Retinal pigment epithelial cell (primary cell): Measurements from ENCODE around the gene RIT2.
A peak's percentile ranks its signal among the peaks of the same experiment; 100 is the strongest.

Source experiments
- DNase-seq: peaks from one replicate; pipeline ENCODE4 v3.0.0-alpha.2; 2010; ENCODE audit warnings: low read depth
- H3K4me3 ChIP-seq: 2 replicates; pipeline ENCODE4 v1.5.1; 2011; ENCODE audit warnings: mild to moderate bottlenecking, low read length, control low read depth, moderate library complexity
- TF ChIP-seq, protein P1 (sequence below): conservative IDR thresholded peaks from 2 replicates; pipeline ENCODE4 v1.5.1; 2011; ENCODE audit warnings: low read depth, low read length, control low read depth, inconsistent platforms

The RIT2 gene

DNA sequence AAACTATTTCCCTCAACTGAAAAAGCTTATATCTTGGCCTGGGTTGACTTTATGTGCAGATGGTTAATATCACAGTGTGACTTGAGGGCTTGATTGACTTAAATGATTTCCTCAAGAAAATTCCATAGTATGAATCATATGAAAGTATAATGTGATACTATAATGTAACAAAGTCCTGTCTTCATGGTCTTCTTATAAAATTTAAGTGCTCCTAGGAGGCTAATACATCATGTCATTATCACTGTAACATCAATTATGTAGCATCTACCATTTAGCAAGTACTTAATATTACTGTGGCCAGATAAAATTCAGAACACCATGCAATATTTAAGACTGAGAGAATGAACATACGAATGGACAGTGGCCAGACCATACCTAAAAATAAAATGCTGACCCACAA is 276.1 kb downstream of the RIT2 start:
- DNase-seq = peak; percentile 23
- H3K4me3 ChIP-seq = no peak overlapping the region
- TF ChIP-seq, protein P1, sequence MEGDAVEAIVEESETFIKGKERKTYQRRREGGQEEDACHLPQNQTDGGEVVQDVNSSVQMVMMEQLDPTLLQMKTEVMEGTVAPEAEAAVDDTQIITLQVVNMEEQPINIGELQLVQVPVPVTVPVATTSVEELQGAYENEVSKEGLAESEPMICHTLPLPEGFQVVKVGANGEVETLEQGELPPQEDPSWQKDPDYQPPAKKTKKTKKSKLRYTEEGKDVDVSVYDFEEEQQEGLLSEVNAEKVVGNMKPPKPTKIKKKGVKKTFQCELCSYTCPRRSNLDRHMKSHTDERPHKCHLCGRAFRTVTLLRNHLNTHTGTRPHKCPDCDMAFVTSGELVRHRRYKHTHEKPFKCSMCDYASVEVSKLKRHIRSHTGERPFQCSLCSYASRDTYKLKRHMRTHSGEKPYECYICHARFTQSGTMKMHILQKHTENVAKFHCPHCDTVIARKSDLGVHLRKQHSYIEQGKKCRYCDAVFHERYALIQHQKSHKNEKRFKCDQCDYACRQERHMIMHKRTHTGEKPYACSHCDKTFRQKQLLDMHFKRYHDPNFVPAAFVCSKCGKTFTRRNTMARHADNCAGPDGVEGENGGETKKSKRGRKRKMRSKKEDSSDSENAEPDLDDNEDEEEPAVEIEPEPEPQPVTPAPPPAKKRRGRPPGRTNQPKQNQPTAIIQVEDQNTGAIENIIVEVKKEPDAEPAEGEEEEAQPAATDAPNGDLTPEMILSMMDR = no peak

DNA sequence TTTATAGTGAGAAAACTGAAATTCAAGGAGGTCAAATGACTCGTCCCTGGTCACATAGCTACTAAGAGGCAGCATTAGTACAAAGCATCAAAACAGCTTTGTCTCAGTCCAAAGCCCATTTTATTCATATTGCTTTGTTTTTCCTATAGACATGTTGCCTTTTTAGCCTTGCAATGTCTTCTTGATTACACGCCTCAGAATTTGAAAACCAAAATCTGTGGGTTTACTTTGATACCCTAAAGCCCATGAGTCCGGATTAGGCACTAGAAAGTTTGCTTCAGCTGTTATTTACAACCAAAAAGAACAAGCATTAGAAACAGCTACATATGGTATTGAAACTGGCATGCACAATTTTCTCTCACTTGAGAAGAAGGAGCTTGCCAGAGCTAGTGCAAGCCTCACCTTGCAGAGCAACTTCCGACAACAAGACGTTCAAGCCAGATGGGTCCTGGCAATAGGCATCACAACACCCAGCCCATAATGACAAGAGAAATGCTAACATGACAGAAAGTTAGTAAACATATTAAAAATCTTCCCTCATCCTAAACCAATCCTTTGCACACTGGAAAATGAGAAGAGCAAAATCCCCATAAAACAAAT is 276.8 kb downstream of the RIT2 start:
- no peak overlapping the region for H3K4me3 ChIP-seq
- DNase-seq = peak; percentile 11
- TF ChIP-seq, protein P1 = no peak

DNA sequence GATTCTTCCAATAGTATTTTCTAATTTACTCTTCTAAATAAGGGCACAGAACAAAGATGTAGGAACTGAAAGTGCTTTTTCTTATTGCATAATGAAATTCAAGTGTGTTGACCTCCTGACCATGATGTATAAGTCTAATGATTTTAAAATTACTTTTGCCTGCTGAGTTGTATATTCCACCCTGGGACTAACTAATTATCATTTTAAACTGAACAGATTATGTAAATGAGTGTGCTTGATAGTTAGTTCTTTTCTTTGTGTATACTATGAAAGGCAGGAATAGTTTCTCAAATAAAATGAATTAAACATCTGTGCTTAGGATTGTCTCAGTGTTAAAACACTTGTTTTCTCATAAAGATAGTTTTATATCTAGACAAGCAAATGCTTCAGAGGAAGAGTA is 284.5 kb downstream of the RIT2 start:
- no peak overlapping the region for H3K4me3 ChIP-seq
- TF ChIP-seq, protein P1 = no peak
- no peak for DNase-seq

DNA sequence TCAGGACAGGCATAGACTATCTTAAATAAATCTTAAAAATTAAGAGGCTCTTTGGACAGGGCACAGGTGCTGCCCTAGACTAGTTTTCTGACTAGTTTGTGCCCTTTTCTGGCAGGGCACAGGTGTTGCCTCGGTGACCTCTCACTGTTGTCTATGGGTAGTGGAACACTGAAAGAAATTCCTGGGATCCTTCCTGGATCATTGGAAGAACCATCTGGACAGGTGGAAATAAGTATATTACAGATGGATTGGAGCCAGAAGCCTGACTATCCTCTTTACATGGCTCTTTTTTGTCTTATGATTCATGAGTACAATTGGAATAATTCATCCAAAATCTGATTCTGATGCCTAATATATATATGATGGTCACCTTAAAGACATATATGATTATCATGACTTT is 286.6 kb downstream of the RIT2 start:
- TF ChIP-seq, protein P1 = no peak
- DNase-seq = no peak
- H3K4me3 ChIP-seq = no peak overlapping the region

DNA sequence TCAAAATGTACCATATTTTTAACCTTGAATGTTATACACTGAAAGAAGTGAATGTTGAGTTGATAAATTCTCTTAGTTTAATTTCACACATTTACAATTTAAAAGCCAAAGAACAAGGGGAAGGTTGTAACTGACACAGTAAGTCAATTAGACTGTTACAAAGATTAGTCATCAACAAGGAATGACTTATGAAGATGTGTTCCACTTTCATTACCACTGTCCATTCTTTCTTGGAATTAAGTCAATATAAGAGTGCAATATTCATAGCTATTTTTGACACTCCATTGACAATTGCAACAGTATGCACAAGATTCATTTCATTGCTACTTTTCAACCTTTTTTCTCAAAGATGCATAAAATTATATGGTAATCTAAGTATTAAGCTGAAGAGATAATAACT is 291.3 kb downstream of the RIT2 start:
- DNase-seq = no peak
- H3K4me3 ChIP-seq = no peak overlapping the region
- TF ChIP-seq, protein P1 = no peak

DNA sequence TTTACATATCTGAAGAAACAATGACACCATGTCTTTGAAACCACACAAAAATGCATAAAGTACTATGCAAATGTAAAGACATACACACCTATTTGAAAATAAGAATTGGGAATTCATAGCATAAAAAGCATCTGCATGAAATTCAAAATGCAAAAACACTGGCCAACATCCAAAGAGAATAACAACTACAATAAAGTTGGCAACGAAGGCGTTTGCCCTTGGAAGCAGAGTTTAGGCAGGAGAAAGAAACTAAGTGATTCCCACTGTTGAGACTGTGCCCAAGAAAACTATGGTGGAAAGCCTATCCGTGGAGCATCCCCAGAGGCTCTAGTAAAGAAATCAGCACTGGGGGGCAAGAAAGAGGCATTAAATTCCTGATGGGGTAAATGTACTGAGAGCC is 292.8 kb downstream of the RIT2 start:
- TF ChIP-seq, protein P1 = no peak
- H3K4me3 ChIP-seq = no peak overlapping the region
- DNase-seq = no peak

DNA sequence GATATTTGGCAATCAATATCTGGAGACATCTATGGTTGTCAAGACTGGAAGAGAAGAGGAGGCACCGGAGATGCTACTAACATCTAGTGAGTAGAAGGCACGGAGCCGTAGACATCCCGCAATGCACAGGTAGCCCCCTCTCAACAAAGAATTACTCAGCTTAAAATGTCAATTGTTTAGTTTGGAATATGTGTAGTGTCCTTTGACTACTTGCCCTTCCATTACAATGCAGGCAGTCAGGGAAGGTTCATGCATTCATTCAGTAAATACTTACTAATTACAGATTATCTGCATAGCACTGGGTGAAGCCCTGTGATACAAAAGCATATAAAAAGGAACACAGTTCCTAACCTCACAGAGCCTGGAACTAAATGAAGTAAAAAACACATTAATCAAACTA is 294.0 kb downstream of the RIT2 start:
- no peak for DNase-seq
- TF ChIP-seq, protein P1 = no peak
- H3K4me3 ChIP-seq = no peak overlapping the region
